ENCODE results near the gene HNRNPU. TPM values are rescaled to one million over a fixed set of nuclear protein-coding genes. Genes with fewer than 3 reads are reported as not detected.
A peak's percentile ranks its signal among the peaks of the same experiment; 100 is the strongest.
"Not testable (repeated sequence)": the region's sequence is repeated elsewhere in the genome, so short reads cannot be mapped to it uniquely, and the experiment has no call there.

The HNRNPU gene
- total and polyA plus RNA-seq, 8 donors: 59.1 to 157 (median 112) TPM

- Histone ChIP-seq H3K9me3 (no peaks in the 10 kb centered on the region), H3K36me3 (no peaks in the 10 kb centered on the region), H3K4me3 (peak within 1 kb of the TSS; percentile 36 to 77 (median 66)), H3K27ac (peak within 1 kb of the TSS; percentile 99 to 100 (median 100)), H3K4me1 (peaks cover 0 to 15% (median 5%) of the 10 kb centered on the region in 3 donors), H3K27me3 (no peaks in the 10 kb centered on the region)
- ATAC-seq: peak; percentile 81 to 89 (median 83)
- no peak for TF ChIP-seq CTCF (IDR thresholded peaks at IDR 0.05)
- intact Hi-C loops (cut with DNase I): no loop called here
- 0 to 1% methylated on average over 58 to 77 of the region's 77 CpGs for WGBS, 2 donors
- no peak for FAIRE-seq
- peak; percentile 86 to 94 (median 90) for DNase-seq
These were observed 28.8 kb downstream of the HNRNPU start, which contains the start of gene COX20 for GRCh38 chr1:244835276-244836134. Gene COX20, plus strand, starts transcription at chr1:244835658. Its CDS starts 57 bp downstream, at chr1:244835715.

- ATAC-seq: peak; percentile 57 to 68 (median 62)
These were observed 29.6 kb downstream of the HNRNPU start for GRCh38 chr1:244834543-244835275.

GRCh38 chr1:244833734-244834542, 30.4 kb downstream of the HNRNPU start:
- Histone ChIP-seq H3K4me3 (peak overlapping the region; percentile 13 to 77 (median 66)), H3K27me3 (no peaks in the 10 kb centered on the region), H3K36me3 (no peaks in the 10 kb centered on the region), H3K27ac (peak overlapping the region; percentile 99 to 100 (median 100)), H3K9me3 (no peaks in the 10 kb centered on the region), H3K4me1 (peaks cover 0 to 15% (median 3%) of the 10 kb centered on the region in 3 donors)
- no peak for FAIRE-seq
- intact Hi-C loops (cut with DNase I): no loop called here
- DNase-seq: peak in 5 of 6 donors; percentile 55 to 68 (median 63)
- peak in 1 of 4 donors; percentile 16 for TF ChIP-seq CTCF (IDR thresholded peaks at IDR 0.05)
- peak; percentile 38 to 61 (median 50) for ATAC-seq
- 0% methylated on average over 32 of the region's 32 CpGs for WGBS, 2 donors

More at GRCh38 chr1:244834543-244835275, 29.6 kb downstream of the HNRNPU start:
- Histone ChIP-seq H3K4me3 (peak overlapping the region; percentile 36 to 77 (median 66)), H3K36me3 (no peaks in the 10 kb centered on the region), H3K4me1 (peaks cover 0 to 15% (median 3%) of the 10 kb centered on the region in 3 donors), H3K27me3 (no peaks in the 10 kb centered on the region), H3K9me3 (no peaks in the 10 kb centered on the region), H3K27ac (peak overlapping the region; percentile 99 to 100 (median 100))
- intact Hi-C loops (cut with DNase I): no loop called here
- peak in 5 of 6 donors; percentile 74 to 87 (median 81) for DNase-seq
- 0 to 1% methylated on average over 39 to 49 of the region's 49 CpGs for WGBS, 2 donors
- no peak for FAIRE-seq
- TF ChIP-seq CTCF (IDR thresholded peaks at IDR 0.05): no peak

GRCh38 chr1:244833260-244833659, 31.1 kb downstream of the HNRNPU start:
- Histone ChIP-seq H3K4me1 (peaks cover 0 to 15% (median 3%) of the 10 kb centered on the region in 3 donors), H3K27ac (peak overlapping the region; percentile 99 to 100 (median 100)), H3K4me3 (peak overlapping the region in 3 of 4 donors; percentile 62 to 77 (median 71))
- H3K9me3 ChIP-seq; FAIRE-seq; intact Hi-C loops (cut with DNase I); ATAC-seq; H3K36me3 ChIP-seq; H3K27me3 ChIP-seq; DNase-seq: not testable (repeated sequence)
- WGBS, 2 donors: 53 to 58% methylated on average over 8 of the region's 8 CpGs
